Measurements from ENCODE around the gene FGFR2.

DNA sequence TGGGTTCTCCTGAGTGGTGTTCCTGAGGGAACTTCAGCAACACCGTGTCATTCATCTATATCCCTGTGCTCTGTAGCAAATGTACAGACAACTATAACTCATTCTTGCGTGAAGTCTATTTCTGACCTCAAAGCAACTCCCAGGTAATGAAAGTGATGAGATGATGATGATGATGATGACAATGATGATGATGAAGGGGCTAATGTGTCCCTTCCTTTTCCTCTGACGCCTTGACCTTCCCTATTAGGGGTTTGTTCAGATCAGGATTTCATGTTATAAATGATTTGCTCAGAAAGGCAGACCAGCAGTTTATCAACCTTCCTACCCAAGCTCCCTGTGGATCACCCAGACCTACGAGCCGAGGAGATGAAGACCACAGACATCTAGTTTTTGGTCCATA is 136.9 kb downstream of the FGFR2 start:
- TF ChIP-seq, protein P1, sequence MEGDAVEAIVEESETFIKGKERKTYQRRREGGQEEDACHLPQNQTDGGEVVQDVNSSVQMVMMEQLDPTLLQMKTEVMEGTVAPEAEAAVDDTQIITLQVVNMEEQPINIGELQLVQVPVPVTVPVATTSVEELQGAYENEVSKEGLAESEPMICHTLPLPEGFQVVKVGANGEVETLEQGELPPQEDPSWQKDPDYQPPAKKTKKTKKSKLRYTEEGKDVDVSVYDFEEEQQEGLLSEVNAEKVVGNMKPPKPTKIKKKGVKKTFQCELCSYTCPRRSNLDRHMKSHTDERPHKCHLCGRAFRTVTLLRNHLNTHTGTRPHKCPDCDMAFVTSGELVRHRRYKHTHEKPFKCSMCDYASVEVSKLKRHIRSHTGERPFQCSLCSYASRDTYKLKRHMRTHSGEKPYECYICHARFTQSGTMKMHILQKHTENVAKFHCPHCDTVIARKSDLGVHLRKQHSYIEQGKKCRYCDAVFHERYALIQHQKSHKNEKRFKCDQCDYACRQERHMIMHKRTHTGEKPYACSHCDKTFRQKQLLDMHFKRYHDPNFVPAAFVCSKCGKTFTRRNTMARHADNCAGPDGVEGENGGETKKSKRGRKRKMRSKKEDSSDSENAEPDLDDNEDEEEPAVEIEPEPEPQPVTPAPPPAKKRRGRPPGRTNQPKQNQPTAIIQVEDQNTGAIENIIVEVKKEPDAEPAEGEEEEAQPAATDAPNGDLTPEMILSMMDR (conservative IDR thresholded peaks at IDR 0.05; ENCODE audit: low read depth, low read length): no peak
- TF ChIP-seq SMC3 (IDR thresholded peaks at IDR 0.05; ENCODE audit: low read depth, low read length): no peak
- TF ChIP-seq CEBPB (IDR thresholded peaks at IDR 0.05; ENCODE audit: low read depth, low read length): no peak
- no peak for TF ChIP-seq POLR2A (IDR thresholded peaks at IDR 0.05; ENCODE audit: low read depth, low read length)
- TF ChIP-seq MXI1 (IDR thresholded peaks at IDR 0.05; ENCODE audit: borderline replicate concordance, low read depth, low read length): no peak
- TF ChIP-seq MAFK (IDR thresholded peaks at IDR 0.05; ENCODE audit: low read depth, low read length): no peak
- no peak for TF ChIP-seq FOS (IDR thresholded peaks at IDR 0.05; ENCODE audit: low read depth, low read length)
- TF ChIP-seq USF2 (IDR thresholded peaks at IDR 0.05; ENCODE audit: low read depth, low read length): no peak
- TF ChIP-seq MAZ (IDR thresholded peaks at IDR 0.05; ENCODE audit: borderline replicate concordance, low read depth, low read length): no peak
- TF ChIP-seq RAD21 (IDR thresholded peaks at IDR 0.05; ENCODE audit: low read length): no peak
- no peak for TF ChIP-seq ELK1 (IDR thresholded peaks at IDR 0.05; ENCODE audit: borderline replicate concordance, low read depth, low read length)

All from IMR-90 (cell line).